HepG2 (cell line): ENCODE results near the gene PDK2. TPM values are rescaled to one million over a fixed set of nuclear protein-coding genes. Genes with fewer than 3 reads are reported as not detected.
A peak's percentile ranks its signal among the peaks of the same experiment; 100 is the strongest.

Experiments
- ARID5B ChIP-seq: IDR thresholded peaks from 2 replicates; pipeline ENCODE4 v1.4.0; 2020; ENCODE audit warnings: mild to moderate bottlenecking, missing genetic modification reagents
- CERS6 ChIP-seq: sonication (generic); formaldehyde crosslinking; IDR thresholded peaks from 2 replicates; pipeline ENCODE4 v1.5.0; 2020; ENCODE audit warnings: missing genetic modification reagents
- HNF4G ChIP-seq, 2 experiments: sonication (generic) in 1 of 2; formaldehyde crosslinking in 1 of 2; IDR thresholded peaks; 2 replicates each; pipeline versions ENCODE4 v1.4.0 to v1.6.1; 2011 to 2020; ENCODE audit warnings: borderline replicate concordance in 2 of 2, low read depth in 2 of 2, mild to moderate bottlenecking in 2 of 2, low read length in 1 of 2, missing genetic modification reagents in 1 of 2, moderate library complexity in 1 of 2
- MLXIP ChIP-seq: sonication (generic); formaldehyde crosslinking; IDR thresholded peaks from 2 replicates; pipeline ENCODE4 v1.9.0; 2021; ENCODE audit warnings: missing genetic modification reagents, borderline replicate concordance
- MNT ChIP-seq: fragments of 450-650 bp; IDR thresholded peaks from 2 replicates; pipeline ENCODE4 v1.6.1; 2016
- NR2F6 ChIP-seq, 2 experiments: IDR thresholded peaks; 2 replicates each; pipeline ENCODE4 v1.6.1; 2016; ENCODE audit warnings: antibody characterized with exemption in 1 of 2, mild to moderate bottlenecking in 1 of 2
- NRL ChIP-seq: sonication (generic); formaldehyde crosslinking; IDR thresholded peaks from 2 replicates; pipeline ENCODE4 v1.5.0; 2020; ENCODE audit warnings: missing genetic modification reagents, mild to moderate bottlenecking, moderate library complexity, borderline replicate concordance
- RXRA ChIP-seq: sonication (generic); formaldehyde crosslinking; IDR thresholded peaks from 2 replicates; pipeline ENCODE4 v1.5.1; 2020; ENCODE audit warnings: missing genetic modification reagents
- SMAD1 ChIP-seq: sonication (generic); formaldehyde crosslinking; IDR thresholded peaks from 2 replicates; pipeline ENCODE4 v1.4.0; 2020; ENCODE audit warnings: missing genetic modification reagents, low read depth, mild to moderate bottlenecking, borderline replicate concordance
- SOX13 ChIP-seq, 3 experiments: fragments of 450-650 bp in 1 of 3; sonication (generic) in 1 of 3; formaldehyde crosslinking in 1 of 3; IDR thresholded peaks in 2 of 3; conservative IDR thresholded peaks in 1 of 3; 2 replicates each; pipeline versions ENCODE4 v1.5.0 to v1.6.1; 2016 to 2020; ENCODE audit warnings: antibody characterized with exemption in 1 of 3, mild to moderate bottlenecking in 1 of 3, missing compliant biosample characterization in 1 of 3, missing genetic modification reagents in 1 of 3, moderate library complexity in 1 of 3
- SPEN ChIP-seq: sonication (generic); formaldehyde crosslinking; IDR thresholded peaks from 2 replicates; pipeline ENCODE4 v1.5.1; 2020; ENCODE audit warnings: low read depth, mild to moderate bottlenecking, missing genetic modification reagents
- ZBTB43 ChIP-seq: sonication (generic); formaldehyde crosslinking; conservative IDR thresholded peaks from 2 replicates; pipeline ENCODE4 v1.4.0; 2020; ENCODE audit warnings: missing genetic modification reagents
- ZMAT3 ChIP-seq: sonication (generic); formaldehyde crosslinking; conservative IDR thresholded peaks from 2 replicates; pipeline ENCODE4 v1.7.0; 2021; ENCODE audit warnings: missing genetic modification reagents
- polyA plus RNA-seq, 8 experiments: library from polyadenylated mRNA; depleted of rRNA in 3 of 8; stranded (reverse) in 7 of 8; unstranded in 1 of 8; fragments of >200 nt; fragmentation: Illumina TruSeq in 4 of 8; extraction: Trizol in 4 of 8; gene quantifications; 2 replicates each; pipeline versions ENCODE4 v1.2.1 to v1.2.3, GENCODE V29; 2011 to 2016; ENCODE audit warnings: low read depth in 4 of 8, missing spikeins in 1 of 8, mixed read lengths in 1 of 8; ENCODE audit not compliant: insufficient read depth in 1 of 8
- total RNA-seq, 5 experiments: library from RNA; depleted of rRNA; stranded (reverse); fragments of >200 nt; fragmentation: Illumina TruSeq; extraction: Trizol; gene quantifications; 2 replicates each; pipeline ENCODE4 v1.2.3, GENCODE V29; 2016; ENCODE audit warnings: low read depth in 1 of 5

Gene PDK2
- total and polyA plus RNA-seq, 2 of the 13 experiments (the other 11 are each of a cell fraction or from before 2014, with no cell fraction given), result 18.5 to 59.7 TPM

- TF ChIP-seq ARID5B (peak; percentile 52; the same call in 1 of the 2 replicates), NRL (CRISPR knock-in tag) (peak; percentile 20; the same call in 1 of the 2 replicates), MNT (0 out of 2 replicates have a peak, but pooled peaks have one; percentile 20), SOX13 (IDR thresholded peaks at IDR 0.05) (no peak), SOX13 (CRISPR knock-in tag; conservative IDR thresholded peaks at IDR 0.05 in 1 of 2, IDR thresholded peaks at IDR 0.05 in 1 of 2) (0 out of 4 replicates have a peak, but pooled peaks of 1 of the 2 experiments have one; percentile 27), SMAD1 (CRISPR knock-in tag) (peak; percentile 25; the same call in 1 of the 2 replicates), ZMAT3 (0 out of 2 replicates have a peak, but pooled peaks have one; percentile 36), SPEN (peak; percentile 53; the same call in 1 of the 2 replicates), MLXIP (peak; percentile 81; the same call in 1 of the 2 replicates), CERS6 (CRISPR knock-in tag) (no peak), HNF4G (IDR thresholded peaks at IDR 0.05; ENCODE audit: borderline replicate concordance, low read depth, low read length) (no peak), HNF4G (CRISPR knock-in tag; IDR thresholded peaks at IDR 0.05; ENCODE audit: borderline replicate concordance, low read depth) (no peak), RXRA (CRISPR knock-in tag) (no peak), NR2F6 (IDR thresholded peaks at IDR 0.05) (no peak), NR2F6 (CRISPR knock-in tag; IDR thresholded peaks at IDR 0.05) (0 out of 2 replicates have a peak, but pooled peaks have one; percentile 5), ZBTB43 (CRISPR knock-in tag) (peak; percentile 99)
Measured at GRCh38 chr17:50101346-50102163, 6.4 kb downstream of the PDK2 start (continued).
